HG02840 (cell line): Measurements from ENCODE around the gene PRMT1.

Experiments used
- ATAC-seq: cut with Tn5 transposase; IDR thresholded peaks from one replicate; pipeline ENCODE4 v1.9.1; 2021; ENCODE audit warnings: mild to moderate bottlenecking, moderate library complexity, moderate number of reproducible peaks; ENCODE audit not compliant: unreplicated experiment, low FRiP score

PRMT1 gene

GRCh38 chr19:49666120-49666444 is 11.0 kb upstream of the PRMT1 start:
- ATAC-seq, result no peak

DNA sequence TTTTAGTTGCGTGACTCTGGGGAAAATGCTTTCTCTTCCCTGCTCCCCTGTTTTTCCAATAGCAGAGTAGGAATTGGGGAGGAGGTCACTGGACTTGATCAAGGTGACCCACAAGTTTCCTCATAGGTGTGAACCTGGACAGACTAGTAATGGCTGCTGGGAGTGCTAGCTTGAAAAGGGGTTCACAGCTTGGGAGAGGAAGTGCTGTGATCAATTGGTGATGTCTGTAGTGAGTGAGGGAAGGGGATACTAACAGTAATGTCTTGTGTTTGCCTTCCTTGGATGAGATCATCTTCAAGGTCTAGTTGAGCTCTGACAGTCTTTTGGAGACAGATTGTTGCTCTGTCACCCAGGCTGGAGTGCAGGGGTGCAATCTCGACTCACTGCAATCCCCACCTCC is 9.6 kb upstream of the PRMT1 start:
- no peak for ATAC-seq

- ATAC-seq, result no peak
Measured at GRCh38 chr19:49669516-49669915, 7.6 kb upstream of the PRMT1 start.

- ATAC-seq, result no peak
Measured at GRCh38 chr19:49672131-49672919, 4.7 kb upstream of the PRMT1 start.

DNA sequence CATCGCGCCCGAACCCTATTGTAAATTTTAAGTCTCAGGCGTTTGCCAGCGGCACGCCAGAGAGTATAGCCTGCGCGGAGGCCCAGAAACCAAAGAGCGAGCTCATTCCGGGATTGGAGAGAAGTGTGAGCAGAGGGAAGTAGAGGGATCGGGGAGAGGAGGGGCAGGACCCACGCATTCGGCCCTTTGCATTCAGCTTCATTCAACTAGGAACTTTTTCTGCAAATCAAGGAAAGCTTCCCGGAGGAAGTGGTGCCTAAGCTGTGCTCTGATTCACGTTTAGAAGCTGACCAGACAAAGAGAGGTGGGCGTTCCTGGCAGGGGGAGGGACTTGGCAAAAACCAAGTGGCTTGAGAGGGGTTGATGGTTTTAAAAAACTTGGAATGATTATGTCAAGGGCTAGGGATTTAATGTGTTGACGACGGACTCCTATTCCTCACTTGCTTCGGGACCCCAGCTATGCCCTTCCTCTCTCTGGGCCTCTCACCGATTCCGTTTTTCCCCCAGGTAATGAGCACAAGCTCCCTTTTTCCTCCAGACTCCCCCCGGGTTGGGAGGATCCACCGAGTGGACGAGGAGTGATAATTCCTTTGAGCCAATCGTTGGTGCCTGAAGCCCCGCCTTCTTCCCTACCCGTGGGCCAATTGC is 811 bp upstream of the PRMT1 start:
- ATAC-seq, result peak; percentile 26

- peak; percentile 72 for ATAC-seq
Measured at GRCh38 chr19:49676784-49677230, 264 bp upstream of the PRMT1 start.

GRCh38 chr19:49677901-49678674 is 1.0 kb downstream of the PRMT1 start:
- ATAC-seq, result no peak

DNA sequence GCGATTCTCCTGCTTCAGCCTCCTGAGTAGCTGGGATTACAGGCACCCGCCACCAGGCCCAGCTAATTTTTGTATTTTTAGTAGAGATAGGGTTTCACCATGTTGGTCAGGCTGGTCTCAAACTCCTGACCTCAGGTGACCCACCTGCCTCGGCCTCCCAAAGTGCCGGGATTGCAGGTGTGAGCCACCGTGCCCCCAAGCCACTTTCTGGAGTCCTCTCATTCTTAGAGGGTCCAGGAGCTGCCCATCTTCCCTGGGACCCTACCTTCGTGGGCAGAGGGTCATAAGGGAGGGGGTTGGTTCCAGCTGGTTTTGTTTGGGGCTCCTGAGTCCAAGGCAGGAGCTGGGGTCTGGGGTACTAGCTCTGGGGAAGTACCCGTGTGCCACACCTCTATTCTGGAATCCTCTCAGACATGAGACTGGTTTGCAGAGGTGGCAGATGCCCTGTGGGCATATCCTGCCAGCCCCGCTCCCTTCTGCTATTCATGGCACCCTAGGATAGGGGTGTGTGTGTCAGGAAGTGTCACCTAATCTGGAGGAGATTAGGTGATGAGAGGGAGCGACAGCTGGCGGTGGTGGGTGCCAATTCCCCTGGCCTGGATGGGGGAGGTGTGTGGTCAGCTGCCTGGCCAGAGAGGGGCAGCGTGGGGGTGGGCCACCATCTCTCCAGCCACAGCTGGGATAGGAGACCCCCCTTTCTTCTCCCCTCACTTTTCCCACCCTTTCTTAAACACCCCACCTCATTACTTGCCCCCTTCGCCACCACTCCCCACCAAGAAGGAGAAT is 2.1 kb downstream of the PRMT1 start:
- no peak for ATAC-seq

- ATAC-seq, result no peak
Measured at GRCh38 chr19:49679771-49680413, 2.8 kb downstream of the PRMT1 start.

GRCh38 chr19:49680421-49681351 is 3.6 kb downstream of the PRMT1 start:
- ATAC-seq, result no peak

DNA sequence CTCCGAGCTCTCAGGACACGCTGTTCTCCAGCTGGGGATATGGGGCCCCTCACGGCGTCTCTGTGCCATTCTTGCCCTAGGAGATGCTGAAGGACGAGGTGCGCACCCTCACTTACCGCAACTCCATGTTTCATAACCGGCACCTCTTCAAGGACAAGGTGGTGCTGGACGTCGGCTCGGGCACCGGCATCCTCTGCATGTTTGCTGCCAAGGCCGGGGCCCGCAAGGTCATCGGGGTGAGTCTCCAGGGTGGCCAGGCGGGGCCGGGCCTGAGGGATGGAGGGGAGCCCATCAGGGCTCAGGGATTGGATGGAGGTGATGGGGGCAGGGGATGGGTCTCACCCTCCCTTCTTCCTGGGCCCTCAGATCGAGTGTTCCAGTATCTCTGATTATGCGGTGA is 4.8 kb downstream of the PRMT1 start:
- no peak for ATAC-seq

DNA sequence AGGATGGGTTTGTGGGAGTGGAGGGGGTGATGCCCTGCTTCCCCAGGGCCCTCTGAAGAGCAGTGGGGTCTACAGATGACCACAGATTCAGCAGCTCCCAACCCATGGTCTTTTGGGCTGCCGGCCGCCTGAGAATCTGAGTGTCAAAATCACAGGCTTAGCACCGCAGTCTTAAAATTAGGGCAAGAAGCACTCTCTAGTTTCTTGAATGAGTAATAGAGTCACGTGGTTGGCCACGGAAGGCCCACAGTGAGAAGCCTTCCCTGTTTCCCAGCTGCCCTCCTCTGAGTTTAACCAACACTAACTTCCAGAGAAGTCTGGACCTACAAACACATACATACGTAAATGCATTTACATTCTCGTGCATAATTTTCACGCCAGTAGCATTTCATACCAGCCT is 5.2 kb downstream of the PRMT1 start:
- ATAC-seq, result no peak

DNA sequence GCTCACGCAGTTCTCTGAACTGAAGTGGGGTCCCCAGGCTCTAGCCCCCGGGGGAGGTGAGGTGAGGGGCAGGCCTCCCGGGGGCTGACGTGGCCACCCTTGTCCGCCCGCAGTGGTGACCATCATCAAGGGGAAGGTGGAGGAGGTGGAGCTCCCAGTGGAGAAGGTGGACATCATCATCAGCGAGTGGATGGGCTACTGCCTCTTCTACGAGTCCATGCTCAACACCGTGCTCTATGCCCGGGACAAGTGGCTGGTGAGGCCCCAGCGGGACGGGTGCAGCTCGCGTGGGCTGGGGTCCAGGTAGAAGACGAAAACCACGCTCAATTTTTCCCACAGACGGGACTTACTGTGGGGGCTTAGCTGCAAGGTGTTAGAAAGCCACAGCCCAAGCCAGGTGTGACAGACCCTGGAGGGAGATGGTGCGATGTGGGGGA is 6.8 kb downstream of the PRMT1 start:
- no peak for ATAC-seq

- no peak for ATAC-seq
Measured at GRCh38 chr19:49684251-49684982, 7.3 kb downstream of the PRMT1 start.

DNA sequence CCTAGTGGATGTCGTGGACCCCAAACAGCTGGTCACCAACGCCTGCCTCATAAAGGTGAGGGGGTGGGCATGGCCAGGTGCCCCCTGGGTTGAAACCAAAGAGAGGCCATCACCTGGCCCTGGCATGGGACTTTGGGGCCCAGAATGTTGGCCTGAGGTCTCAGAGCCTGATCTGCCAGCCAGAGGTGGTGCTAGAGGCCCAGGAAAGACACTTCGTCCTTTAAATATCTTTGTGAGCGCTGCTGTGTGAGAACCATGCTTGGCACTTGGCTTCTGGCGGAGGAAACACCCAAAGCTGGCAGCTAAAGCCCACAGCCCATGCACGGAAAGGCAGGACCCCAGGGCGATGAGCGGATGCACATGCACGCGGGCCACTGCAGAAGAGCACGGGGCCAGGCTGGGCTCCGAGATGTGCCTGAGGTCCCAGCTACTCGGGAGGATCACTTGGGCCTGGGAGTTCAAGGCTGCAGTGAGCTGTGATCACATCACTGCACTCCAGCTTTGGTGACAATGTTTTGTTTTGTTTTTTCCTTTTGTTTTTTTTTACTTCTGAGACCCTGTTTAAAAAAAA is 8.0 kb downstream of the PRMT1 start:
- ATAC-seq, result no peak

DNA sequence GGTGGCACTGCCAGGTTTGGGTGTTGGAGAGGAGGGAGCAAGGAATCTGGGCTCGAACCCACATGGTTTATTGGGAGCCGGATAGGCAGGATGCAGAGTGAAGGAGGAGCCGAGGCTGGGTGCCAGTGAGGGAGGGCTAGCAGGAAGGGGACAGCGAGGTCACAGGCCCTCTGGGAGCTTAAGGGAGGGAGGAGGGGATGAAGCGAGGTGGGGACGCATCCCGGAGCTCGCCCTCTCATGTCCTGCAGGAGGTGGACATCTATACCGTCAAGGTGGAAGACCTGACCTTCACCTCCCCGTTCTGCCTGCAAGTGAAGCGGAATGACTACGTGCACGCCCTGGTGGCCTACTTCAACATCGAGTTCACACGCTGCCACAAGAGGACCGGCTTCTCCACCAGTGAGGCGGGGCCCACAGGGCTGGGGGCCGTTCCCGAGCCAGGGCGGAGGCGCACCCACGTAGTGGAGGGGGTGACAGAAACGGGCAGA is 8.8 kb downstream of the PRMT1 start:
- ATAC-seq, result no peak

DNA sequence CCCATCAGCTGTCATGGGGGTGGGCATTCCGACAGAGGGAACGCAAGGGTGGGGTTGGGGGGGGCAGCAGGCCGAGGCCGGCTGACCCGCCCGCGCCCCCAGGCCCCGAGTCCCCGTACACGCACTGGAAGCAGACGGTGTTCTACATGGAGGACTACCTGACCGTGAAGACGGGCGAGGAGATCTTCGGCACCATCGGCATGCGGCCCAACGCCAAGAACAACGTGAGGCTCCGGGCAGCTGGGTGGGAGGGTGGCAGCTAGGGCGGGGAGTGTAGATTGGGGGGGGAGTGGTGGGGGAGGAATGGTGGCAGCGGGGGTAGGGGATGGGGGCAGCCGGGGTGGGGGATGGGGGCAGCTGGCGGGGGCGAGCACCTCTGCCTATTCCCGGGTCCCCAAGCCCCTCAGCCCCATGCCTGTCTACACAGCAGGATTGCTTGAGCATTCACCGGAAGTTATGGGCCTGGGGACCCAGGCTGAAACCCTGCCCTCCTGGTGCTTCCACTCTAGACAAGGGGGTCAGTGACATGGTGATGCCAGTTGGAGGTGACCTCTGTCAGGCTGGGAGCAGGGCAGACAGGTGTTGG is 9.5 kb downstream of the PRMT1 start:
- no peak for ATAC-seq

DNA sequence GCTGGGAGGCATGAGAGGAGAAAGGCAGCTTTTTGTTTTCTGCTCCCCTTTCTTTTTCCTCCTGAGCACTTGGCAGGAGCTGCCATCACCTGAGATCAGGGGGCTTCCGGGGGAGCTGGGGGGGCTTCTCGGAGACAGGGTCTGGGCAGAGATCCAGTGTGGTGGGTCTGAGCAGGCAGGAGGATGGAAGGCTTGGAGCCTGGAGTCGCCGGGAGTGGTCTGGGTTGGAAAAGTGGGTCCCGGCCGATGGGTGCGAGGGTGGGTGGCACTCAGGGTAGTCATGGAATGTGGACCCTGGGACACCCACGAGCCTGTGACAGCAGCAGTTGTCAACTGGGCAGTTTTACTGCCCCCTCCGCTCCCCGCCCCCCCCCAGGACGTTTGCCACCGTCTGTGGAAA is 10.1 kb downstream of the PRMT1 start:
- ATAC-seq, result no peak
